GM23338 (cell line): ENCODE data around the gene DSCAML1. TPM values are rescaled to one million over a fixed set of nuclear protein-coding genes. Genes with fewer than 3 reads are reported as not detected.

Experiments used
- ATAC-seq: fragments of 200-7000 bp; cut with Tn5 transposase; 3 replicates; pipeline ENCODE4 v1.9.1; 2020
- DNase-seq: peaks from one replicate; pipeline ENCODE4 v3.0.0-alpha.2; 2015; ENCODE audit warnings: low spot score
- H2AFZ ChIP-seq: fragments of 200-600 bp; sonication (generic); 2 replicates; pipeline ENCODE4 v1.8.0; 2016; ENCODE audit warnings: antibody characterized with exemption, mild to moderate bottlenecking, moderate library complexity
- H3F3A ChIP-seq: fragments of 200-600 bp; sonication (generic); replicated peaks from 2 replicates; pipeline ENCODE4 v1.8.0; 2017; ENCODE audit warnings: antibody characterized with exemption, mixed run types, low read depth
- H3K27ac ChIP-seq: fragments of 200-600 bp; sonication (generic); 2 replicates; pipeline ENCODE4 v1.6.1; 2016; ENCODE audit warnings: low read depth
- H3K27me3 ChIP-seq: fragments of 200-600 bp; sonication (generic); 2 replicates; pipeline ENCODE4 v1.8.0; 2016; ENCODE audit warnings: mild to moderate bottlenecking, mixed run types, moderate library complexity; ENCODE audit not compliant: insufficient read depth
- H3K36me3 ChIP-seq: fragments of 200-600 bp; sonication (generic); 2 replicates; pipeline ENCODE4 v1.8.0; 2016; ENCODE audit warnings: mild to moderate bottlenecking; ENCODE audit not compliant: insufficient read depth
- H3K4me1 ChIP-seq: fragments of 200-600 bp; sonication (generic); 2 replicates; pipeline ENCODE4 v1.8.0; 2016; ENCODE audit warnings: mild to moderate bottlenecking, moderate library complexity; ENCODE audit not compliant: insufficient read depth
- H3K4me2 ChIP-seq: fragments of 200-600 bp; sonication (generic); 2 replicates; pipeline ENCODE4 v1.7.1; 2017; ENCODE audit warnings: mixed run types
- H3K4me3 ChIP-seq: fragments of 200-600 bp; sonication (generic); 2 replicates; pipeline ENCODE4 v1.6.1; 2016; ENCODE audit warnings: mixed run types
- H3K79me2 ChIP-seq: fragments of 200-600 bp; sonication (generic); replicated peaks from 2 replicates; pipeline ENCODE4 v1.8.0; 2017; ENCODE audit warnings: mild to moderate bottlenecking; ENCODE audit not compliant: insufficient read depth
- H3K9me2 ChIP-seq: fragments of 200-600 bp; sonication (generic); 2 replicates; pipeline ENCODE4 v1.8.0; 2017; ENCODE audit not compliant: insufficient read depth
- H4K20me1 ChIP-seq: fragments of 200-600 bp; sonication (generic); replicated peaks from 2 replicates; pipeline ENCODE4 v1.8.0; 2017; ENCODE audit warnings: mild to moderate bottlenecking; ENCODE audit not compliant: insufficient read depth
- H3K27ac Mint-ChIP-seq: 2 replicates; pipeline ENCODE4 v1.8.0; 2020; ENCODE audit warnings: inconsistent platforms, mild to moderate bottlenecking, moderate library complexity, mixed read lengths
- H3K27me3 Mint-ChIP-seq: 3 replicates; pipeline ENCODE4 v1.8.0; 2022; ENCODE audit warnings: low read depth, mild to moderate bottlenecking, moderate library complexity, mixed read lengths, inconsistent platforms; ENCODE audit not compliant: insufficient read depth, poor library complexity
- H3K36me3 Mint-ChIP-seq: 3 replicates; pipeline ENCODE4 v1.8.0; 2021; ENCODE audit warnings: low read depth, mild to moderate bottlenecking, inconsistent platforms, moderate library complexity, mixed read lengths
- H3K4me1 Mint-ChIP-seq: 3 replicates; pipeline ENCODE4 v1.8.0; 2020; ENCODE audit warnings: mild to moderate bottlenecking, inconsistent platforms, mixed read lengths
- H3K4me3 Mint-ChIP-seq: 3 replicates; pipeline ENCODE4 v1.8.0; 2021; ENCODE audit warnings: moderate library complexity, mild to moderate bottlenecking, inconsistent platforms, mixed read lengths
- H3K9me3 Mint-ChIP-seq: 3 replicates; pipeline ENCODE4 v1.8.0; 2020; ENCODE audit warnings: moderate library complexity, mild to moderate bottlenecking, inconsistent platforms, mixed read lengths
- CREB1 ChIP-seq: fragments of 250-450 bp; sonication (Bioruptor Pico); IDR thresholded peaks from 2 replicates; pipeline ENCODE4 v1.5.0; 2020; ENCODE audit warnings: low read depth, mild to moderate bottlenecking, moderate library complexity
- EZH2 ChIP-seq: fragments of 200-600 bp; sonication (generic); IDR thresholded peaks from one replicate; pipeline ENCODE4 v1.8.0; 2017; ENCODE audit warnings: antibody characterized with exemption, mild to moderate bottlenecking, low read depth; ENCODE audit not compliant: unreplicated experiment
- EZH2phosphoT487 ChIP-seq: fragments of 200-600 bp; sonication (generic); IDR thresholded peaks from one replicate; pipeline ENCODE4 v1.8.1; 2018; ENCODE audit warnings: antibody characterized with exemption; ENCODE audit not compliant: unreplicated experiment
- JUNB ChIP-seq: IDR thresholded peaks from one replicate; pipeline ENCODE4 v1.6.1; 2016; ENCODE audit warnings: antibody characterized with exemption; ENCODE audit not compliant: unreplicated experiment
- NANOG ChIP-seq: IDR thresholded peaks from 2 replicates; pipeline ENCODE4 v1.6.1; 2016; ENCODE audit warnings: antibody characterized with exemption, borderline replicate concordance
- ZNF114 ChIP-seq: fragments of 250-450 bp; sonication (Bioruptor Pico); IDR thresholded peaks from 2 replicates; pipeline ENCODE4 v1.5.0; 2020; ENCODE audit warnings: mild to moderate bottlenecking, moderate library complexity
- polyA plus RNA-seq: library from polyadenylated mRNA; unstranded; fragments of >200 nt; fragmentation: Nextera tagmentation; extraction: Ambion mirVana; gene quantifications from 2 replicates; pipeline ENCODE4 v1.2.1, GENCODE V29; 2016
- total RNA-seq: library from RNA; depleted of rRNA; stranded (reverse); fragments of >200 nt; shearing (Covaris generic); gene quantifications from 2 replicates; pipeline ENCODE4 v1.2.3, GENCODE V29; 2014
- TF ChIP-seq, protein P1 (sequence below): IDR thresholded peaks from 2 replicates; pipeline ENCODE4 v1.6.1; 2016; ENCODE audit warnings: antibody characterized with exemption
- TF ChIP-seq, protein P2 (sequence below): fragments of 250-450 bp; sonication (Bioruptor Pico); IDR thresholded peaks from 2 replicates; pipeline ENCODE4 v1.5.0; 2020; ENCODE audit warnings: mild to moderate bottlenecking, moderate library complexity
- TF ChIP-seq, protein P3 (sequence below): IDR thresholded peaks from one replicate; pipeline ENCODE4 v1.6.1; 2018; ENCODE audit warnings: antibody characterized with exemption; ENCODE audit not compliant: unreplicated experiment
- TF ChIP-seq, protein P4 (sequence below), 2 experiments: fragments of 200-600 bp in 1 of 2; sonication (generic) in 1 of 2; conservative IDR thresholded peaks; 2 replicates each; pipeline versions ENCODE4 v1.5.1 to v1.6.1; 2016 to 2017; ENCODE audit warnings: antibody characterized with exemption in 2 of 2, low read depth in 2 of 2, mild to moderate bottlenecking in 2 of 2, moderate library complexity in 1 of 2

Gene DSCAML1
- total and polyA plus RNA-seq, 2 experiments from 2014 or later = 0.17 TPM; not detected in 1

DNA sequence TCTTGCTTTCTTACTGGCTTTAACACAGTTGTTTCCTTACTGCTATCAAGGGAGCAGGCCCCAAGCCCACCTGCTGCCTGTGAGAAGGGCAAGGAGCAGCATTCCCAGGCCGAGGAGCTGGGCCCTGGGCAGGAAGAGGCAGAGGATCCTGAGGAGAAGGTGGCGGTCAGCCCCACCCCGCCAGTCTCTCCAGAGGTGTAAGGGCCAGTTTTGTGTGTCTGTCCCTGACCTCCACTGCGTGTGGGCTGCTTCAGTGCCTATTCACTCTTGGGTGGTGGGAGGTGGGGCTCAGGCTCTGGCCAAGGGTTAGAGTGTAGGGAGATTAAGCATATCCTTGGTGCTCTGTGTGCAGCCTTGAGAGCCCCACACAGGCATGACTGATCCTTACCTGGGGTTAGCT is 414.3 kb downstream of the DSCAML1 start:
- Histone ChIP-seq H3K36me3 (no peaks in the 10 kb centered on the region), H3K4me2 (no peak overlapping the region), H3K4me3 (no peak overlapping the region), H2AFZ (no peak overlapping the region), H3K79me2 (no peaks in the 10 kb centered on the region), H3K27me3 (no peaks in the 10 kb centered on the region), H3K4me1 (no peaks in the 10 kb centered on the region), H3K9me2 (no peaks in the 10 kb centered on the region), H3K27ac (no peak overlapping the region), H4K20me1 (no peaks in the 10 kb centered on the region; the same call in 1 of the 2 replicates), H3F3A (no peaks in the 10 kb centered on the region)
- Mint-ChIP-seq H3K4me1 (peaks cover 9% of the 10 kb centered on the region; the same call in 2 of the 3 replicates), H3K4me3 (no peak overlapping the region), H3K27ac (no peak overlapping the region), H3K36me3 (0 out of 3 replicates have a peak, but pooled peaks cover 6% of the 10 kb centered on the region), H3K9me3 (no peaks in the 10 kb centered on the region), H3K27me3 (no peaks in the 10 kb centered on the region)
- TF ChIP-seq, protein P1, sequence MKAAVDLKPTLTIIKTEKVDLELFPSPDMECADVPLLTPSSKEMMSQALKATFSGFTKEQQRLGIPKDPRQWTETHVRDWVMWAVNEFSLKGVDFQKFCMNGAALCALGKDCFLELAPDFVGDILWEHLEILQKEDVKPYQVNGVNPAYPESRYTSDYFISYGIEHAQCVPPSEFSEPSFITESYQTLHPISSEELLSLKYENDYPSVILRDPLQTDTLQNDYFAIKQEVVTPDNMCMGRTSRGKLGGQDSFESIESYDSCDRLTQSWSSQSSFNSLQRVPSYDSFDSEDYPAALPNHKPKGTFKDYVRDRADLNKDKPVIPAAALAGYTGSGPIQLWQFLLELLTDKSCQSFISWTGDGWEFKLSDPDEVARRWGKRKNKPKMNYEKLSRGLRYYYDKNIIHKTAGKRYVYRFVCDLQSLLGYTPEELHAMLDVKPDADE = no peak
- TF ChIP-seq NANOG (no peak), ZNF114 (CRISPR knock-in tag) (no peak), CREB1 (CRISPR knock-in tag) (no peak), EZH2 (no peak), JUNB (no peak), EZH2phosphoT487 (no peak)
- TF ChIP-seq, protein P2, sequence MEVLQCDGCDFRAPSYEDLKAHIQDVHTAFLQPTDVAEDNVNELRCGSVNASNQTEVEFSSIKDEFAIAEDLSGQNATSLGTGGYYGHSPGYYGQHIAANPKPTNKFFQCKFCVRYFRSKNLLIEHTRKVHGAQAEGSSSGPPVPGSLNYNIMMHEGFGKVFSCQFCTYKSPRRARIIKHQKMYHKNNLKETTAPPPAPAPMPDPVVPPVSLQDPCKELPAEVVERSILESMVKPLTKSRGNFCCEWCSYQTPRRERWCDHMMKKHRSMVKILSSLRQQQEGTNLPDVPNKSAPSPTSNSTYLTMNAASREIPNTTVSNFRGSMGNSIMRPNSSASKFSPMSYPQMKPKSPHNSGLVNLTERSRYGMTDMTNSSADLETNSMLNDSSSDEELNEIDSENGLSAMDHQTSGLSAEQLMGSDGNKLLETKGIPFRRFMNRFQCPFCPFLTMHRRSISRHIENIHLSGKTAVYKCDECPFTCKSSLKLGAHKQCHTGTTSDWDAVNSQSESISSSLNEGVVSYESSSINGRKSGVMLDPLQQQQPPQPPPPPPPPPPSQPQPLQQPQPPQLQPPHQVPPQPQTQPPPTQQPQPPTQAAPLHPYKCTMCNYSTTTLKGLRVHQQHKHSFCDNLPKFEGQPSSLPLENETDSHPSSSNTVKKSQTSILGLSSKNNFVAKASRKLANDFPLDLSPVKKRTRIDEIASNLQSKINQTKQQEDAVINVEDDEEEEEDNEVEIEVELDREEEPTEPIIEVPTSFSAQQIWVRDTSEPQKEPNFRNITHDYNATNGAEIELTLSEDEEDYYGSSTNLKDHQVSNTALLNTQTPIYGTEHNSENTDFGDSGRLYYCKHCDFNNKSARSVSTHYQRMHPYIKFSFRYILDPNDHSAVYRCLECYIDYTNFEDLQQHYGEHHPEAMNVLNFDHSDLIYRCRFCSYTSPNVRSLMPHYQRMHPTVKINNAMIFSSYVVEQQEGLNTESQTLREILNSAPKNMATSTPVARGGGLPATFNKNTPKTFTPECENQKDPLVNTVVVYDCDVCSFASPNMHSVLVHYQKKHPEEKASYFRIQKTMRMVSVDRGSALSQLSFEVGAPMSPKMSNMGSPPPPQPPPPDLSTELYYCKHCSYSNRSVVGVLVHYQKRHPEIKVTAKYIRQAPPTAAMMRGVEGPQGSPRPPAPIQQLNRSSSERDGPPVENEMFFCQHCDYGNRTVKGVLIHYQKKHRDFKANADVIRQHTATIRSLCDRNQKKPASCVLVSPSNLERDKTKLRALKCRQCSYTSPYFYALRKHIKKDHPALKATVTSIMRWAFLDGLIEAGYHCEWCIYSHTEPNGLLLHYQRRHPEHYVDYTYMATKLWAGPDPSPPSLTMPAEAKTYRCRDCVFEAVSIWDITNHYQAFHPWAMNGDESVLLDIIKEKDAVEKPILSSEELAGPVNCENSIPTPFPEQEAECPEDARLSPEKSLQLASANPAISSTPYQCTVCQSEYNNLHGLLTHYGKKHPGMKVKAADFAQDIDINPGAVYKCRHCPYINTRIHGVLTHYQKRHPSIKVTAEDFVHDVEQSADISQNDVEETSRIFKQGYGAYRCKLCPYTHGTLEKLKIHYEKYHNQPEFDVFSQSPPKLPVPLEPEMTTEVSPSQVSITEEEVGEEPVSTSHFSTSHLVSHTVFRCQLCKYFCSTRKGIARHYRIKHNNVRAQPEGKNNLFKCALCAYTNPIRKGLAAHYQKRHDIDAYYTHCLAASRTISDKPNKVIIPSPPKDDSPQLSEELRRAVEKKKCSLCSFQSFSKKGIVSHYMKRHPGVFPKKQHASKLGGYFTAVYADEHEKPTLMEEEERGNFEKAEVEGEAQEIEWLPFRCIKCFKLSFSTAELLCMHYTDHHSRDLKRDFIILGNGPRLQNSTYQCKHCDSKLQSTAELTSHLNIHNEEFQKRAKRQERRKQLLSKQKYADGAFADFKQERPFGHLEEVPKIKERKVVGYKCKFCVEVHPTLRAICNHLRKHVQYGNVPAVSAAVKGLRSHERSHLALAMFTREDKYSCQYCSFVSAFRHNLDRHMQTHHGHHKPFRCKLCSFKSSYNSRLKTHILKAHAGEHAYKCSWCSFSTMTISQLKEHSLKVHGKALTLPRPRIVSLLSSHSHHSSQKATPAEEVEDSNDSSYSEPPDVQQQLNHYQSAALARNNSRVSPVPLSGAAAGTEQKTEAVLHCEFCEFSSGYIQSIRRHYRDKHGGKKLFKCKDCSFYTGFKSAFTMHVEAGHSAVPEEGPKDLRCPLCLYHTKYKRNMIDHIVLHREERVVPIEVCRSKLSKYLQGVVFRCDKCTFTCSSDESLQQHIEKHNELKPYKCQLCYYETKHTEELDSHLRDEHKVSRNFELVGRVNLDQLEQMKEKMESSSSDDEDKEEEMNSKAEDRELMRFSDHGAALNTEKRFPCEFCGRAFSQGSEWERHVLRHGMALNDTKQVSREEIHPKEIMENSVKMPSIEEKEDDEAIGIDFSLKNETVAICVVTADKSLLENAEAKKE (CRISPR knock-in tag) = no peak
- TF ChIP-seq, protein P3, sequence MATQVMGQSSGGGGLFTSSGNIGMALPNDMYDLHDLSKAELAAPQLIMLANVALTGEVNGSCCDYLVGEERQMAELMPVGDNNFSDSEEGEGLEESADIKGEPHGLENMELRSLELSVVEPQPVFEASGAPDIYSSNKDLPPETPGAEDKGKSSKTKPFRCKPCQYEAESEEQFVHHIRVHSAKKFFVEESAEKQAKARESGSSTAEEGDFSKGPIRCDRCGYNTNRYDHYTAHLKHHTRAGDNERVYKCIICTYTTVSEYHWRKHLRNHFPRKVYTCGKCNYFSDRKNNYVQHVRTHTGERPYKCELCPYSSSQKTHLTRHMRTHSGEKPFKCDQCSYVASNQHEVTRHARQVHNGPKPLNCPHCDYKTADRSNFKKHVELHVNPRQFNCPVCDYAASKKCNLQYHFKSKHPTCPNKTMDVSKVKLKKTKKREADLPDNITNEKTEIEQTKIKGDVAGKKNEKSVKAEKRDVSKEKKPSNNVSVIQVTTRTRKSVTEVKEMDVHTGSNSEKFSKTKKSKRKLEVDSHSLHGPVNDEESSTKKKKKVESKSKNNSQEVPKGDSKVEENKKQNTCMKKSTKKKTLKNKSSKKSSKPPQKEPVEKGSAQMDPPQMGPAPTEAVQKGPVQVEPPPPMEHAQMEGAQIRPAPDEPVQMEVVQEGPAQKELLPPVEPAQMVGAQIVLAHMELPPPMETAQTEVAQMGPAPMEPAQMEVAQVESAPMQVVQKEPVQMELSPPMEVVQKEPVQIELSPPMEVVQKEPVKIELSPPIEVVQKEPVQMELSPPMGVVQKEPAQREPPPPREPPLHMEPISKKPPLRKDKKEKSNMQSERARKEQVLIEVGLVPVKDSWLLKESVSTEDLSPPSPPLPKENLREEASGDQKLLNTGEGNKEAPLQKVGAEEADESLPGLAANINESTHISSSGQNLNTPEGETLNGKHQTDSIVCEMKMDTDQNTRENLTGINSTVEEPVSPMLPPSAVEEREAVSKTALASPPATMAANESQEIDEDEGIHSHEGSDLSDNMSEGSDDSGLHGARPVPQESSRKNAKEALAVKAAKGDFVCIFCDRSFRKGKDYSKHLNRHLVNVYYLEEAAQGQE = no peak
- TF ChIP-seq, protein P4, sequence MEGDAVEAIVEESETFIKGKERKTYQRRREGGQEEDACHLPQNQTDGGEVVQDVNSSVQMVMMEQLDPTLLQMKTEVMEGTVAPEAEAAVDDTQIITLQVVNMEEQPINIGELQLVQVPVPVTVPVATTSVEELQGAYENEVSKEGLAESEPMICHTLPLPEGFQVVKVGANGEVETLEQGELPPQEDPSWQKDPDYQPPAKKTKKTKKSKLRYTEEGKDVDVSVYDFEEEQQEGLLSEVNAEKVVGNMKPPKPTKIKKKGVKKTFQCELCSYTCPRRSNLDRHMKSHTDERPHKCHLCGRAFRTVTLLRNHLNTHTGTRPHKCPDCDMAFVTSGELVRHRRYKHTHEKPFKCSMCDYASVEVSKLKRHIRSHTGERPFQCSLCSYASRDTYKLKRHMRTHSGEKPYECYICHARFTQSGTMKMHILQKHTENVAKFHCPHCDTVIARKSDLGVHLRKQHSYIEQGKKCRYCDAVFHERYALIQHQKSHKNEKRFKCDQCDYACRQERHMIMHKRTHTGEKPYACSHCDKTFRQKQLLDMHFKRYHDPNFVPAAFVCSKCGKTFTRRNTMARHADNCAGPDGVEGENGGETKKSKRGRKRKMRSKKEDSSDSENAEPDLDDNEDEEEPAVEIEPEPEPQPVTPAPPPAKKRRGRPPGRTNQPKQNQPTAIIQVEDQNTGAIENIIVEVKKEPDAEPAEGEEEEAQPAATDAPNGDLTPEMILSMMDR (conservative IDR thresholded peaks at IDR 0.05; ENCODE audit: low read depth in 2 of 2) = no peak
- ATAC-seq = no peak
- DNase-seq = no peak
